Dedifferentiated amniotic fluid mesenchymal stem cell (primary cell): ENCODE data around the gene MTLN.
"Not testable (repeated sequence)": the region's sequence is repeated elsewhere in the genome, so short reads cannot be mapped to it uniquely, and the experiment has no call there.

Experiments
- DNase-seq: peaks from one replicate; pipeline ENCODE4 v3.0.0-alpha.2; 2016; ENCODE audit errors: extremely low spot score

The MTLN gene, protein sequence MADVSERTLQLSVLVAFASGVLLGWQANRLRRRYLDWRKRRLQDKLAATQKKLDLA

DNA sequence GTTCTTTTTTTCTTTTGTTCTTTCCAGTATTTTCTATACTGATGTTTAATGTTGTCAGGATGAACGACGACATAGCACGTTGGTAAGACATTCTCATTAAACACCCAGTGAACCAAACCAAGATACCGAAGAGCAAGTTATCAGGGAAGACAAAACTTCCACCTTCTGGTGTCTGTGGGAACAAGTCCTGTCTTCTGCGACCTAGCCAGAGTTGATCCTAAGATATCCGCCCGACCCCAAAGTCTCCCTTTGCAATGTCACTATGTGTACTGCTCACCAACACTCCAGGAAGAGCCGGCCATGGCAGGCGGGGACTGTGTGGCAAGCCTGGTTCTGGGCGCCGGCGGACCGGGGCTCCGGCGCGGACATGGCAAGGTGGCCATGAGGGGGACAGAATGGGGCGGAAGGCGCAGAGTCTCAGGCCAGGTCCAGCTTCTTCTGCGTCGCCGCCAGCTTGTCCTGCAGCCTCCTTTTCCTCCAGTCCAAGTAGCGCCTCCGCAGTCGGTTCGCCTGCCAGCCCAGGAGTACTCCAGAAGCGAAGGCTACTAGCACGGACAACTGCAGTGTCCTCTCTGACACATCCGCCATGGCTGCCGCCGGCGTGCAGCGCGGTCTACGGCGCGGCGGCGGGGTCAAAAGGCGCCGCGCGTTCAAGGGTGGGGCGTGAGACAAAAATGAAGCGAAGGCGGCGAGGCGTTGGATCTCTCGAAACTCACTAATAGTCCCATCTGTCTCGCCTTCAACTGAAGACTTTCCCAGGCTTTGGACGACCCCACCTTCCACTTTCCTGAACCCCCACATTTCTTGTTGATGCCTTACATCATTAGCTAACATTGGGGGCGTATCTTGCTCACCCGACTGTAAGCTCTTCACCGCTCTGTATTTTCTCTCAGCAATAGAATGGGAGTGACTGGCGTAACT, at the start of gene MTLN:
MTLN (minus strand) TSS at position 610 of the 921 bp plus-strand sequence; CDS start at position 588, 22 bp downstream.
- peak; percentile 34 for DNase-seq

DNA sequence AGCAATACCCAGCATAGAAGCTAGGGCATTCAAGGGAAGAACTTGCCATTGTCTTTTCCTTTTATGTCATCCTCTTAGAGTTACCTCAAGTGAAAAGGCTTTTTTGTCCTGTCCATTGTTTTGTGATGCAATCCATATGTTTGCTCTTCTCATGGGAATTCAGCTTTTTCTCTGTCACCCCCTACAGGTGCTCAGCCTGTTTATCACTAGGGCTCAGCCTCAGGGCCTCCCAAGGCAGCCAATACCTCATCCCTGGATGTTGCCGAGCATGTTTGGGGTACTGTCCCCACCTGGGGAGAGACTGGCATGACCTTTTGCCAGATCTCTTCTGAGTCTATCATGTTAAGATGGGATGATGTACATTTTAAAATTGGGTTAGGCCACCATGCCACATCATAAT, 49.6 kb upstream of the MTLN start:
- not testable (repeated sequence) for DNase-seq

DNA sequence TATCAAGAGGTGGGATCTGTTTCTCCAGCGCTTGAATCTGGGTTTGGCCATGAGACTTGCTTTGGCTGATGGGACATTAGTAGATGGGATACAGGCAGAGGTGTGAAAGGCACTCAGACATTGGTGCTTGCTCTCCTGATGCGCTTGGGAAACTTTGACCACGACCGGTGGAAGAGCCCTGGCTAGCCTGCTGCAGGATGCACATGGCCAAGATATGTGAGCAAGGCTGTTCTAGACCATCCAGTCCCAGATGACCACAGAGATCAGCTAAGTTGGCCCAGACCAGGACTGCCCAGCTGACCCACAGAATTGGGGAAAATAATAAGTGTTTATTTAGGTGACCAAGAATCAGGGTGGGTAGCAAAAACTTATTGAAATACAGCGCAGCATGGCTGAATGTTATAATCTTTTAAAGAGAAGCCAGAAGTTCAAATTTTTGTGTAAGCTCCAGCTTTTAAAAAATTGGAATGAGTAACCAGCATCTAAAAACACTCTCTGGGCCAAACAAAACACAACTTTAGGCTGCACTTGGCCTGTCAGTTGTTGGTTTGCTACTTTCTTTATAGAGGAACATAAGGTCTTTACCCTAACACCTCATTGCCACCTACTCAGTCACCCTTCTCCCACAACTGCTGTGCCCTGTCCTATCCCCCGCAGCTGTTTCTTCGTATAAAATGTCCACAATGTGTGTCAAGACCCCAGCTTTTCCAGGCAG, 35.9 kb upstream of the MTLN start:
- DNase-seq: not testable (repeated sequence)

DNA sequence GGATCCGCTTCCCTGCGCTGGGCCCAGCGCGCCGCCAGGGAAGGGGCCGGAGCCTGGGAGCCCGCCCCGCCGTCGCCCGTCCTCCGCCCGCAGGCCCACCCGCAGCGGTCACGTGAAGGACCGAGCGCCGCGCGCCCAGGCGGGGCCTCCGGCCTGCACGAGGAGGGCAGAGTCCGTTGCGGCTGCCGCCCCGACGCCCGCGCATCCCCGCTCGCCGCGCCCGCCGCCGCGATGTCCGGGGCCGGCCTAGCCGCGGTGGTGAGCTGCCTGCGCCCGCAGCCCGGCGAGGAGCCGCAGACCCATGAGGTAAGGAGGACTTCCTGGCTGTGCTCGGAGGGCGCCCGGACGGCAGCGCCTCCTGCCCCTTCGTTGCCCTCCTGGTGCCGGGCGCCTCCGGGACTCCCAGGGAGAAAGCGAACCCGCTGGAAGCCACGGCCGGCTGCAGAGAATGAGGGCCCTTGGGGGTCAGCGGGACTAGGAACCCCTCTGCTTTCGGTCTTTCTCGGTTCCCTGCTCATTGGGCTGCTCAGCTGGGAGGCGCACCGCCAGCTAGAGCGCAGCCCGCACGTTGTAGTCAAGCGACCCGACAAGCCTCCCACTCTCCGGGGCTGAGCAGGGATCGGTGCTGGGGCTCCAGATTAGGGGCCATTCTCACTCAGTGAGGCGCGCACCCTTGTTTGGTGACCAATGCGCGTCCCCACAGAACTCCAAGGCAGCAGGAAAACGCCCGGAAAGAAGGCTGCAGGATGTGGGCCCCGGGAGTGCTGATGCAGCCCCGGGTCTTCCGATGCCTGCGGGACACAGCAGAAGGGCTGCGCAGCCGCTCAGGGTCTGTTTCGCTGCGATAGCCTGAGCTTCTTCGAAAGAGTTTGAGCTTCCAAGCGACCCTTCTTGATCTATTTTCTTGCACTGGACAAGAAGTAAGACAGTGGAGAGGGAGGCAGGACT, 33.4 kb upstream of the MTLN start:
- DNase-seq: not testable (repeated sequence)

DNA sequence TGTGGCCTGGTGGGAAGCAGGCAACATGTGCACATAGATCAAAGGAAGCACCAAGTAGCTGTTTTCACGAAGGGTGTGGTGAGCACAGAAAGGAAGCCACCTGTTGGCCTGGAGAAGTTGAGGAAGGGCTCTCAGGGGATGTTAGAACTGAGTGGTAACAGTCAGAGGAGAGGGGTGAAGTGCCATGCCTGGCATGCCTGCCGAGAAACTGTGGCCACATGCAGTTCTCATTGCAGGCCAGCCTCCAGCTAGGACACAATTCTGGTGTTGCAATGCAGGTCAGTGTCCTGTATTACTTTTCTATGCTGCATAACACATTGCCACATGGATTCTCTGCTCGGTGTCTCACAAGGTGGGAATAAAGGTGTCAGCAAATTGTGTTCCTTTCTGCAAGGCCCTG, 30.9 kb upstream of the MTLN start:
- DNase-seq: not testable (repeated sequence)

DNA sequence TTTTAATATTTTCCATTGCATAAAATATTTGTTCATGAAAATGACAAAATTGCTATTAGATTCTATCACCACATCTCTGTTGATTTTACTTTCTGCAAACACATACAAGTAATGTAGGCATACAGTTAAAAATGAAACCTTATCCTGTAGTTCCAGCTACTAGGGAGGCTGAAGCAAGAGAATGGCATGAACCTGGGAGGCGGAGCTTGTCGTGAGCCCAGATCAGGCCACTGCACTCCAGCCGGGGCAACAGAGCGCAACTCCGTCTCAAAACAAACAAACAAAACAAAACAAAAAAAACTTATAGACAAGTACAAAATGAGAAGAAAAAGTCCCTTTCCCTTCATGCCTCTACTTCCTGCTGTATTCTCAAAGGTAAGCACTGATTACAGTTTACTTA, 22.2 kb upstream of the MTLN start:
- DNase-seq: not testable (repeated sequence)

DNA sequence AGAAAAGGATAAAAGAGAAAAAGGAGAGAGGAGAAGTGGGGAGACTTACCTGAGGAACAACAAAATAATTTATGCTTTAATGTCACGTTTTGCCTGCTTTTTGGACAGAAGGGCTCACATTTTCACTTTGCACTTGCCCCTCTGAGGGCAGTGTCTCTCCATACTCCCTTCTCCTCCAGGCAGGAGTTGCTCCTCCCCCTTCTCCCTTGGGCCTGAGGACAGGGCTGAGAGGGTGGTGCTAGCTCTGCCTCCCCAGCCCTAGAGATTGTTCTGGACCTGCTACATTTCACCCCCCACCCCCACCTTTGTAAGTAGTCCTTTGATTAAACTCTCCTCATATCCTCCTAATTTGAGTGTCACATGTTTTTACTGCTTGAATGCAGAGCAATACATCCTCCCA, 17.5 kb upstream of the MTLN start:
- not testable (repeated sequence) for DNase-seq

DNA sequence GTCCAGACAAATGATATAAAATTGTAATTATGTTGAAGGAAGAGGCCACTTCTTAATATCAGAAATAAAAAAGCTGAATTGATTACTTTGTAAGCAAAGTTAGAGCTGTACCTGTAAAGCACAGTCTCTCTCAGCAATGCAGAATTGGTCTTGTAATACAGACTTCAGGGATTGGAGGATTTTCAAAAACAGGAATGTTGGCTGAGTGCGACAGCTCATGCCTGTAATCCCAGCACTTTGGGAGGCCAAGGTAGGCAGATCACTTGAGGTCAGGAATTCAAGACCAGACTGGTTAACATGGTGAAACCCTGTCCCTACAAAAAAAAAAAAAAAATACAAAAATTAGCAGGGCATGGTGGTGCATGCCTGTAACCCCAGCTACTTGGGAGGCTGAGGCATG, 10.3 kb upstream of the MTLN start:
- not testable (repeated sequence) for DNase-seq

DNA sequence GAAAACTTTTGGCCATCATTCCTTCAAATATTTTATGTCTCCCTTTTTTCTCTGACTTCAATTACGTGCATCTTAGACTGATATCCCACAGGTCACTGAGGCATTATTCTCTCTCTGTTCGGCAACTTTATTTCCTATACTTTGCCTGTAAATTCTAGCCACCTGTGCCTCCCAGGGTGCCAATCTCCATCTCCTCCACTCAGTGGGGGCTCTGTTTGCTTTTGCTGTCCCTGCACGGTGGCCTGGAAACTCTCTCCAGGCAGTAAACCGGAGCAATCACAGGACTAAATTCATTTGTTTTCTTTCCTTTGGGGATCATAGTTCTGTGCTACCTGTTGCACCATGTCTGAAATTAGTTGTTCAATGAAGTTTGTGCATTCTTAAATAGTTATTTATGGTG, 9.6 kb upstream of the MTLN start:
- DNase-seq: no peak

DNA sequence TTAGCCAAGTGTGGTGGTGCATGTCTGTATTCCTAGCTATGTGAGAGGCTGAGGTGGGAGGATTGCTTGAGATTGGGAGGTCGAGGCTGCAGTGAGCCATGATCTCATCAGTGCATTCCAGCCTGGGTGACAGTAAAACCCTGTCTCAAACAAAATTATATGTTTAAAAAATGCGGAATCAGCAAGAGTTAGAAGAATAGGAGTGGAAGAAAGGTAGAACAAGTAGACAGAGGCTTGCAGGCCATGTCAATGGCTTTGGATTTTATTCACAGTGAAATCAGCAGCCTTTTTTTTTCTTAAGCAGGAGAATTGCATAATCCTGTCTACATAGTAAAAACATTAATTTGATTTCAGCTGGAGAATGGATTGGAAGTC, 7.8 kb upstream of the MTLN start:
- no peak for DNase-seq

DNA sequence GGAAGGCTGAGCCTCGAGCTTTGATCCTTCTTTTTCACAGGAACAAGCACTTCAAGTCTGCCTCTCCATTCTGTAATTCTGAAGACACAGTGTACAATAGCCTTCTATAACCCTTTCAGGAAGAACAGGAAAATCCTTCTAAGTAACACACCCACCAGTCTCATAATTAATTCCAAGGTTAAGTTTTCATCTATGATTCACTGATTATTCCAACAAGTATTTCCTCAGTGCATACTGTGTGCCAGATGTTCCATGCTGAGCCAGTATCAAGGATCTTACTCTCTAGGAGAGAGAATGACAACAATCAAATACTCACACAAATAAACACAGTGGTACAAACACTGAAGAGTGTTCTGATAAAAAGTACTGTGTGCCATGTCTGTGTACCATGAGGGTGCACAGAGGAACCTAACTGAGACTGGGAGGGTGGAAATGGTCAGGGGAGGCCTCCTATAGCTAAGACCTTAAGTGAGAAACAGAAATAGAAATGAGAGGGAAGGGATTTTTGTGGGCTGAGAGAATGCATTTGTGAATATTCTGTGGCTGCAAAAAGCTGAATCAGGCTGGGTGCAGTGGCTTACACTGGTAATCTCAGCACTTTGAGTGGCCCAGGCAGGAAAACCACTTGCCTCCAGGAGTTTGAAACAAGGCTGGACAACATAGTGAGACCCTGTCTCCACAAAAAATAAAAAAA, 7.3 kb upstream of the MTLN start:
- no peak for DNase-seq

DNA sequence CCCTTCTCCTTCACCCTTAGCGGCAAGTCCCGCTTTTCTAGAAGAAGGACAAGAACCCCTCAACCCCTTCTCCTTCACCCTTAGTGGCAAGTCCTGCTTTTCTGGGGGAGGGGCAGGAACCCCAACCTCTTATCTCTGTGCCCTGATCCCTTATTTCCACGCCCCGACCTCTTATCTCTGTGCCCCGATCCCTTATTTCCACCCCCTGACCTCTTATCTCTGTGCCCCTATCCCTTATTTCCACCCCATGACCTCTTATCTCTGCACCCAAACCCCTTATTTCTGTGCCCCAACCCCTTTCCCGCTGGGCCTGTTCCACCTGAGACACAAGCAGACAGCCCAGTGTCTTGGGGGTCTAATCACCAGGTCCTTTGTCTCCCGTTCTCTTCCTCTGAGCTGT, 6.5 kb upstream of the MTLN start:
- DNase-seq: not testable (repeated sequence)

DNA sequence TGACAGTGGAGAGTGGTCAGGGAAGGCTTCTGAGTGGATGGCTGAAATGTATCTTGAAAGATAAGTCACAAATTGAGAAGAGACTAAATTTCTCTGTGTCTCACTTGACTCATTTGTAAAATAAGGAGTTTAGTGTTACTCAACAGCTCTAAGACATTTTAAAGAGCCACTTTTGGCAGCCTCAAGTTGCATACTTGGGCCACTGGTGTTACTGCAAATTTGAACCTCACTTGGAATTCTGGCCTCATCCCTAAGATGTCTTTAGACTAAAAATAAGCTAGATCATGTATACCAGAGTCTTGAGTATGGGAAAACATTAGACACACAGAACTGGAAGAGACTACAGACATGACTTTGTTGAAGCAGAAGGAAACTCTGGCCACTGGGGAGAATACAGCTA, 4.5 kb upstream of the MTLN start:
- no peak for DNase-seq

DNA sequence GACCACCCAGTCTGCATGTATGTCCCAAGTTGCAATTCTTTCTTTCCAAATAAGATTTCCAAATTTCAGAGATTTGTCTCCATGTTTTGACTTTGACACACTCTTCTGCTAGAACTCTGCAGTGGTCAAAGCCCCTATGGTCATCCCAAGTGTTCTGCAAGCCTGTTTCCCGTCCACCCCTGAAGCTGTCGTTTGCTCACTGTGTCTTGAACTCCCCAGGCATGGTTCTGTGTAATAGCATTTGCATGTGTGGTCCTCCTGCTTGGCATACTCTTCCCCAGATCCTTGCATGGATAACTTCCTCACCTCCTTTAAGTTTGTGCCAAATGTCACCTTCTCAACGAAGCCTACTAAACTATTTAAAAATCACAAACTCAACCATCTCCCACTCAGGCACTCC, 3.9 kb upstream of the MTLN start:
- no peak for DNase-seq

DNA sequence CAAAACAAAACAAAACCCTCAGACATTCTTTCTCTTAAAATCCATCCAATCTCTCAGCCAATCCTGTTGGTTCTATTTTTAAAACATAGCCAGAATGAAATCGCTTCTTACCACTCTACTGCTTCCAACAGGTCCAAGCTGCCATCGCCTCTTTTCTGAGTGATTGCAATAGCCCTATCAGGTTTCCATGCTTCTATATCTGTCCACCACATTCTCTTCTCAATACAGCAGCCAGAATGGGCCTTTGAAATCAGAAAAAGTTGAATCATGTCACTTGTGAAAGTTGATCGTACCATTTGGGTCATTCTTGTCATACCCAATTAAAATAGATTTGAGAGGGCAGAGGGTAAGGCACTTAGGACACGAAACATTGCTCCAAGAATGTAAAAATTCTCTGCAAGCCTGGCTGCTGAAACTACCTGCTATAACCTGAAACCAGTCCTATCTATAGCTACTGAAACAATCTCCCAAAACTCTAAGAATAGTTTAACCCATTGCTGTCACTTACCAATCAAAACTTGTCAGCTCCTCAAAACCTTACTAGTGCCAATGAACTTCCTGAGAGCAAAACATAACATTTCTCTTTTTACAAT, 3.3 kb upstream of the MTLN start:
- no peak for DNase-seq

DNA sequence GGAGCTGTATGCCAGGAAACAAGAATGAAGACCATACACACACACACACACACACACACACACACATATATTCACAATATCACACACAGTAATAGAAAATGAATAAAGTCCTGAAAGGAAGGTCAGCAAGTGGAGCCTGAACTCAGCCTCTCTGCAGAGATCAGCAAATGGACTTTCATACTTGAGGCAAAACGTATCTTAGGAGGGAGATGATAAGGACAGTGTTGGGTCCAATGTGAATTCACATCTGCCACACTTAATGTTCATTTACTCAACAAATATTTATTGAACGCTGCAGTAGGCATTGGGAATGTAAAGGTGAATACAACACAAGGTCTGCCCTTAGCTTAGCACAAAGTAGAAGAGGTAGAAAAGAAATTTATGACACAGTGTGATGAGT, 2.7 kb upstream of the MTLN start:
- no peak for DNase-seq

DNA sequence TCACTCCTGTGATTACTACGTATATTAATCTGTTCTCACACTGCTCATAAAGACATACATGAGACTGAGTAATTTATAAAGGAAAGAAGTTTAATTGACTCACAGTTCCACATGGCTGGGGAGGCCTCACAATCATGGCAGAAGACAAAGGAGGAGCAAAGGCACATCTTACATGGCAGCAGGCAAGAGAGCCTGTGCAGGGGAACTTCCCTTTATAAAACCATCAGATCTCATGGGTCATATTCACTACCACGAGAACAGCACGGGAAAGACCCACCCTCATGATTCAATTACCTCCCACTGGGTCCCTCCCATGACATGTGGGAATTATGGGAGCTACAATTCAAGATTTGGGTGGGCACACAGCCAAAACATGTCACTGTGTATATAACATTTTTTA, 1.2 kb upstream of the MTLN start:
- DNase-seq: not testable (repeated sequence)

DNA sequence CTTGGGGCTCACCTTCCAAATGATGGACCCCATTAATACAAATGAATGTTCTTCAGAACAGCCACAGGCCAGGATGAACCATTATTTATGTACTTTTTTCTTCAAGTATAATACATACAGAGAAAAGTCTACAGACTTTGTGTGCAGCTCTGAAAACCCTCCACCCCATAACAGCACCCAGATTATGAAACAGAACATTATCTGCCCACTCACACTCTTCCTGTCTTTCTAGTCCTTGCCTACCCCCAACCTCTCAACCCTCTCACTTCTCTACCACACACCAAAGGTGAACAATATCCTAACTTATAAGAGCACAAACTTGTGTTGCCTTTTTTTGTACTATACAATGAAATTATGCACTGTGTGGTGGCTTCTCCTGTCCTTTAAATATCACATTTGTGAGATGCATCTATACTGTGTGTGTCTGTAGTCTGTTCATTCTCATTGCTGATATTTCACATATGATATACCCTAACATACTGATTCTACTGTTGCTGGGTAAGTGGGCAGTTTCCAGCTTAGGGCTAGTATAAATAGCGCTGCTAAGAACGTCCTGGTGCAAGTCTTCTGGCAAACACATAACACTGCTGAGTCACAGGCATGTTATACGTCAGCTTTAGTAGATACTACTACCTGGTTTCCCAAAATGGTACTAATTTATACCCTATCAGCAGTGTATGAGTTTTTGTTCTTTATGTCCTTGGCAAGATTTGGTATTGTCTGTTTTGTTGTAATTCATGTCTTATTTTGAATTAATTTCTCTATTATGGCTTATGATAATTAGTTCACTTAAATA, 6.5 kb downstream of the MTLN start:
- DNase-seq: no peak

DNA sequence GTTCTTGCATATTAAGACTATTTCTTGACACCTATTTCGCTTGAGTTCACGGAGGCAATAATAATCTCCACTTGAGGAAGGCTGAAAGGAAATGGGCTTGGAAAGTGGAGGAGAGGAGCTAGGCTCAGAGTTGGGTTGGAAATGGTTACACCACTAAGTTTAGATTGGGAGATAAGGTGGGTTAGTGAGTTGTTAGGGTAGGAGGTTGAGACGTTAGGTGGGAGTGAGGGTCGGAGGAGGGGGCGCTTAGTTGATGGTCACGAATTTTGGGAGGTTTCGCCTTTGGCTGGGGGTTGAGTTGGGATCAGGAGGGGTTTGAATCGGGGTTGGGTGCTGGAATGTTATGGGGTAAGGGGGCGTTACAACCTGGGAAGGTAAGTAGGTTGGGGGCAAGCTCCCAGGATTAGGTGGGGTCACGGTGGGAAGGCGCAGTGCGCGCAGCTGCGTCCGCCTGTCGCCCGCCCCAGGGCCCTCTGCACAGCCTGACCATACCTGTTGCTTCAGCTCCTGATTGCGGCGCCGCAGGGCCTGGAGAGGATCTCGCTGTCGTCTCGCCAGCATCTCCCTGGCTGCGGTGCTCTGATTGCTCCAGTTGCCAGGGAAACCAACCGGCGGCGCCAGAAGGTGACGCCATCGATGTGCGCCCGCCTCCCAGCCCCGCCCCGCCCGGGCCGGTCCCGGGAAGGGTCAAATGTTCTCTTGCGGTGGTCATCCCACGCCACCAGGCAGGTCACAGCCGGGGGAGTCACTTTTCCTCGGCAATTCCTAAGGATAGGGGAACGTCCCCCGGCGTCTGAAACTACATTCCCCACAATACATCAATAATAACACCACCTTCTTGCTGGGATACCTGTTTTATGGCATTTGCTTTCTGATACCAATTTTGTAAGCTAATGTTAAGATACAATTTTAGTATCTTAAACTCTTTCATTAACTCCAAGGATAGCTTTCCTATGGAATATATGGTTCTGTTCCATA, 7.7 kb downstream of the MTLN start, which contains the start of gene NPHP1:
NPHP1 (minus strand) TSS at position 606 of the 978 bp plus-strand sequence; CDS start at position 561, 45 bp downstream.
- DNase-seq: peak; percentile 74
